Naive B cell (primary cell): ENCODE results near the gene ETS1. TPM values are rescaled to one million over a fixed set of nuclear protein-coding genes. Genes with fewer than 3 reads are reported as not detected.
"Not testable (repeated sequence)": the region's sequence is repeated elsewhere in the genome, so short reads cannot be mapped to it uniquely, and the experiment has no call there.

Experiments used
- ATAC-seq, 2 donors: fragments of 150-1000 bp; cut with Tn5 transposase; 2 replicates each; pipeline ENCODE4 v1.10.0; 2021; ENCODE audit warnings: low read depth in 2 of 2, mild to moderate bottlenecking in 2 of 2, moderate library complexity in 2 of 2
- DNase-seq: peaks from one replicate; pipeline ENCODE4 v3.0.0; 2022
- H3K27ac Mint-ChIP-seq, 6 donors: one replicate each; pipeline ENCODE4 v1.8.0; 2020 to 2022; ENCODE audit warnings: mild to moderate bottlenecking in 6 of 6, mixed read lengths in 6 of 6, moderate library complexity in 5 of 6, inconsistent platforms in 2 of 6
- H3K27me3 Mint-ChIP-seq, 3 donors: one replicate each; pipeline ENCODE4 v1.8.0; 2021 to 2022; ENCODE audit warnings: mixed read lengths in 3 of 3, mild to moderate bottlenecking in 1 of 3
- H3K36me3 Mint-ChIP-seq, 2 donors: one replicate each; pipeline ENCODE4 v1.8.0; 2020 to 2022; ENCODE audit warnings: mixed read lengths in 2 of 2, inconsistent platforms in 1 of 2, mild to moderate bottlenecking in 1 of 2
- H3K4me1 Mint-ChIP-seq, 3 donors: one replicate each; pipeline ENCODE4 v1.8.0; 2020 to 2022; ENCODE audit warnings: mixed read lengths in 3 of 3, inconsistent platforms in 1 of 3, mild to moderate bottlenecking in 1 of 3, moderate library complexity in 1 of 3
- H3K4me3 Mint-ChIP-seq, 8 donors: one replicate each; pipeline ENCODE4 v1.8.0; 2020 to 2022; ENCODE audit warnings: mild to moderate bottlenecking in 8 of 8, mixed read lengths in 8 of 8, moderate library complexity in 8 of 8, inconsistent platforms in 2 of 8
- H3K9me3 Mint-ChIP-seq, 7 donors: one replicate each; pipeline ENCODE4 v1.8.0; 2020 to 2022; ENCODE audit warnings: mixed read lengths in 7 of 7, mild to moderate bottlenecking in 5 of 7, inconsistent platforms in 2 of 7, moderate library complexity in 1 of 7
- polyA plus RNA-seq, 6 donors: library from polyadenylated mRNA; unstranded; fragments of 300-500 nt; fragmentation: Illumina TruSeq; gene quantifications; one replicate each; pipeline ENCODE4 v1.2.3, GENCODE V29; 2021; ENCODE audit warnings: low read depth in 6 of 6

The ETS1 gene
- polyA plus RNA-seq, 6 donors from 2014 or later = 205 to 278 (median 247) TPM

DNA sequence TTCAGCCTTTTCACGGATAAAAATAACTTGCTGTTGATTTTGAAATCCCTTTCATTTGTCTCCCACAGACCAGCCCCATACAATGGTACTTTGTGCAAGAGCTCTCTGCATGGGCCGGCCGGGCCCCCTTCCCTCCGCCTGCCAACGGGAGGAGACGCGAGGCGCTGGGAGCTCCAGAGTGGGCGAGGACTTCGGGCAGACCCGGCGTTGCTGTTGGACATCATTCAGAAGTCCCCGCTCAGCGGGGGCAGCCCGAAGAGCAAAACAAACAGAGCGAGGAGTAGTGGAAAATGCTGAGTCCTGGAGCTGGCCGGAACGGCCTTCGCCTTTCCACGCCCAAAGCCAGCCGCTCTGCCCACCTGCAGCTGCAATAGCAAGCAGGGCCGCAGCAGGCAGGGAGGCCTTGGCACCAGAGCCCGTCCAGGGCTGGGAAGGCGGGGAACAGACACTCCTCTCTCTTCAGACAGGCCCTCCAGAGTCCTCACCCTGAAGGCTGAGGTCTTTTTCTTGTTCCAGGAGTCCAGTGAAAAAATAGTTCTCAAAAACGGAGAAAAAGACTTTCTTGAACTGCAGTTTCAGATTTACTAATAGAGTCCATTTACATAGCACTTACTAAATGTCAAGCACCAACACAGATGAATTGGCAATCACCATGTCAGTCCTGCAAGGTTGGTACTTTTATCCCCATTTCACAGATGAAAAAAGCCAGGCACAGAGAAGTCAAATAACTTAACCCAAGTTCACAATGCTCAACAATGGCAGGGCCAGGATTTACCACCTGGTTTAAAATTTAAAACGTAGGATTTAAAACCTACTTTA lies 135.5 kb downstream of the ETS1 start:
- Mint-ChIP-seq H3K9me3 (no peaks in the 10 kb centered on the region), H3K4me3 (peak overlapping the region in 1 of 8 donors; percentile 66), H3K36me3 (peaks cover 0 to 2% of the 10 kb centered on the region in 2 donors), H3K4me1 (peaks cover 32 to 47% (median 39%) of the 10 kb centered on the region in 3 donors), H3K27me3 (no peaks in the 10 kb centered on the region), H3K27ac (peak overlapping the region in 2 of 6 donors; percentile 29 to 52)
- ATAC-seq (no peak), DNase-seq (no peak)

DNA sequence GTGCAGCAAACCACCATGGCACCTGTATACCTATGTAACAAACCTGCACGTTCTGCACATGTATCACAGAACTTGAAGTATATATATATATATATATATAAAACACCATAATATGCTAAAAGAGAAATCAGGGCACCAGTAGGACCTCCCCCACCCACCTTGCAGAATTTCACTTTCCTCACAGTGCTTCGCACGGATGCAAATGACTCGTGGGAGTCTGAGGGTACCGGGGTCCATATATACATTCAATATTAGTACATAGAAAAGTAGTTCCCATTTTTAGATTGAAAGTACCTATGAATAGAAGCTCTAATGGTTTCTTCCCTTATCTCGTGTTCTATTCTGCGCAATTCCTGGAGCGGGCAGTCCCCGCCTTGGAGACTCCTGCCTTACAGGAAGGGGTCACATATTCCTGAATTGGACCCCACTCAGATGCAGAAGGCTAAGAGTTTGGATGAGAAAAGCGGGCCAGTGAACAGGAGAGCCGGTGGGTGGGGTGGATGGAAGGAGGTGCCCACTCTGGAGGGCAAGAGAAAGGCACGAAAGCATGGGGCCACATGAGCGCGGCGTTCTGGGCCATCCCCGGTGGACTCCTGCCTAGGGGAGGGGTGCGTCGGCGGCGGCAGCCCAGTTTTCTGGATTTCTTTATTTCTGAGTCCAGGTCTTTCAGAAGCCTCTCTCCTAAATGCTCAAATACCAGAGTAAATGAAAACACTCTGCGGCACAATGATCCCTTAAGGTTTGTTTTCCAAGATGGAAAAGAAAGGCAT lies 136.3 kb downstream of the ETS1 start:
- H3K36me3 Mint-ChIP-seq = no peaks in the 10 kb centered on the region
- peaks cover 0 to 2% (median 0%) of the 10 kb centered on the region in 7 donors for H3K9me3 Mint-ChIP-seq
- no peak for DNase-seq
- H3K4me3 Mint-ChIP-seq = peak overlapping the region in 2 of 8 donors; percentile 15 to 21
- peaks cover 32 to 42% (median 39%) of the 10 kb centered on the region in 3 donors for H3K4me1 Mint-ChIP-seq
- H3K27me3 Mint-ChIP-seq = no peaks in the 10 kb centered on the region
- peak overlapping the region in 3 of 6 donors; percentile 29 to 63 (median 62) for H3K27ac Mint-ChIP-seq
- ATAC-seq = no peak

DNA sequence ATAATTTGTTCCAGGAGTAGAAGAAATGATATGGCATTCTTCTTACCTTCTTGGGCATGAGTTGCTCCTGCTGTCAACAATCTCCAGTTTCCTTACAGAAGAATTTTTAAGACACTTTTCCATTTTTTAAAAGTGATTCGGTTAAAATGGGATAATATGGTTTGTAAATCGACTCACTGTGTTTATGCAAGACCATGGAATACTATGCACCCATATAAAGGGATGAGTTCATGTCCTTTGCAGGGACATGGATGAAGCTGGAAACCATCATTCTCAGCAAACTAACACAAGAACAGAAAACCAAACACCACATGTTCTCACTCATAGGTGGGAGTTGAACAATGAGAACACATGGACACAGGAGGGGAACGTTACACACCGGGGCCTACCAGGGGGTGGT lies 136.9 kb downstream of the ETS1 start:
- H3K27ac Mint-ChIP-seq = not testable (repeated sequence)

DNA sequence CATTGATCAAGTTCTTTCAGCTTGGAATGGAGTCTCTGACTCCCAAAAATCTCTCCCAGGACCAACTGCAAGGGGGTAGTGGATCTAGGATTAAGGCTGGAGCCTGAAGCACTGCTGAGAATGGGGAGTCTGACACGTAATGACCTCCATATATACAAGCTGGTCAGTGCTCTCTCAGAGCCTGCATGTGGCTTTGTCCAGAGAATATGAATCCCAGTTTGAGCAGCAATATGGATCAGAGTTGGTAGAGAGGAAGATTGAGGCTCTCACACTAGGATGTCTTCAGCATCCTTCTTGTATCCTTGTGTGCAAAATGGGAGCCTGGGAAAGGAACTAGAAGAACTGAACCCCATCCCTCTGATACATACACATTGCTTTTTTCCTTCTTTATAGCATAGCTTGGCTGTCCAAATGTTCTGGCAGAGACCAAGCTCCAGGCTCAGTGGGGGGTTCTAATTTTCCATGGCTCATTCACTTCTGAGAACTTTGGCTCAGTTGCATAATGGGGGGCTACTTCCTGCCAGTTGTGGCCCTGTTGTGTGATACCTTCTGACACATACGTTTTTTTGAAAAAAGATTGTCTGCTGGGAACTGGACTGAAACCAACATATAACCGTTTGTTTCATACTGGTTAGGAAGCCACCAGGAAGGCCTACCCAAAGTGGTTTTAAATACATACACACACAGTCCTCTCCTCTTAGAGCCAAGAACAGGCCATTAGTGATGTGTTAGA lies 138.2 kb downstream of the ETS1 start:
- H3K36me3 Mint-ChIP-seq = no peaks in the 10 kb centered on the region
- no peak for DNase-seq
- ATAC-seq = no peak
- H3K4me1 Mint-ChIP-seq = peaks cover 28 to 44% (median 34%) of the 10 kb centered on the region in 3 donors
- peak overlapping the region in 2 of 8 donors; percentile 38 to 57 for H3K4me3 Mint-ChIP-seq
- H3K9me3 Mint-ChIP-seq = peaks cover 0 to 11% (median 5%) of the 10 kb centered on the region in 7 donors
- peak overlapping the region in 3 of 6 donors; percentile 34 to 76 (median 53) for H3K27ac Mint-ChIP-seq
- no peaks in the 10 kb centered on the region for H3K27me3 Mint-ChIP-seq

More for the DNA sequence above, 136.9 kb downstream of the ETS1 start:
- not testable (repeated sequence) for H3K9me3 Mint-ChIP-seq, H3K27me3 Mint-ChIP-seq, H3K36me3 Mint-ChIP-seq, H3K4me3 Mint-ChIP-seq, ATAC-seq, DNase-seq
- H3K4me1 Mint-ChIP-seq = peaks cover 29 to 40% (median 38%) of the 10 kb centered on the region in 3 donors

DNA sequence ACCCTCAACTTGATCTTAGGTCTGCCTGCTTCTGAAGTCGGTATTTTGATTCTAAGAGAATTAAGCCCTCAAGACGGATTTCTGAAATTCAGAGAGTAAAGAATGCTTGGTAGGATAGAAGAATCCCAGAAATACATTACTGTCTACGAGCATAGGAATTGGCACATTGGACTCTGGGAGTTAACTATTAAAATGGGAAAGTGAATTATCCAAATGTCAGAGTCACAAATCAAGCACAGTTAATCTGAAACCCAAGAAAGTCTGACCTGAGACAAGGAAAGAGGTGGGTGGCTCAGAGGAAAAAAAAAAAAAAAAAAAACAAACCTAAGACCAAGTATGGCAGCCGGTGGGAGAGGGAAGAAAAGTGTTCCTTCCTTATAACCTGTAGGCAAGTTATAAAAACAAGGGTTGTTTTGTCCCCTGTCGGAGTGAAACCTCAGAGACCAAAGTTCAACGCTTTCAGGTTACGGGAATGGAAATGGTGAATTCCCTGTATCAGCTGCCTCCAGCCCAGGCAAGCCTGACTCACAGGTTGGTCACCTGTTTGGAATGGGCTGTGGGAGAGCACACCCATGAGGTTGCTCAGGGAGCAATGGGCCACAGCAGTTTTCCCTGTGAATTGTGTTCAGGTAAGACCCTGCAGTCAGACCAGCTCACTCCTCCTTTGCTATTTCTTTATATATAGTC lies 139.0 kb downstream of the ETS1 start:
- Mint-ChIP-seq H3K4me1 (peaks cover 21 to 41% (median 28%) of the 10 kb centered on the region in 3 donors), H3K27me3 (no peaks in the 10 kb centered on the region)

DNA sequence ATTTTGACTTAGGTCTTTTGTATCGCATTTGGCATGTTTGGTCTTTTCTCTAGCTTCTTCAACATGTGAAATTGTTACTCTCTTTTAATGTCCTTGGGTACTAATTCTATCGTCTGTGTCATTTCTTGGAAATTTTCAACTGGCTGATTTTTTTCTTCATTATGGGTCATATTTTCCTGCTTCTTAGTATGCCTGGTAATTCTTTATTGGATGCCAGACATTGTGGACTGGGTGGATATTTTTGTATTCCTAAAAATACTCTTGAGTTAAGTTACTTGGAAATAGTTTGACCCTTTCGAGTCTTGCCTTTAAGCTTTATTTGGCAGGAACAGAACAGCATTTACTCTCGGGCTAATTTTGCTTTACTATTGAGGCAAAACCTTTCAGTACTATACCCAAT lies 140.1 kb downstream of the ETS1 start:
- Mint-ChIP-seq H3K36me3 (no peaks in the 10 kb centered on the region), H3K27ac (no peak overlapping the region)

More for the DNA sequence above, 139.0 kb downstream of the ETS1 start:
- no peak for DNase-seq
- H3K27ac Mint-ChIP-seq = peak overlapping the region in 2 of 6 donors; percentile 34 to 53
- no peaks in the 10 kb centered on the region for H3K36me3 Mint-ChIP-seq
- no peak overlapping the region for H3K4me3 Mint-ChIP-seq
- peaks cover 0 to 11% (median 5%) of the 10 kb centered on the region in 7 donors for H3K9me3 Mint-ChIP-seq
- ATAC-seq = no peak

DNA sequence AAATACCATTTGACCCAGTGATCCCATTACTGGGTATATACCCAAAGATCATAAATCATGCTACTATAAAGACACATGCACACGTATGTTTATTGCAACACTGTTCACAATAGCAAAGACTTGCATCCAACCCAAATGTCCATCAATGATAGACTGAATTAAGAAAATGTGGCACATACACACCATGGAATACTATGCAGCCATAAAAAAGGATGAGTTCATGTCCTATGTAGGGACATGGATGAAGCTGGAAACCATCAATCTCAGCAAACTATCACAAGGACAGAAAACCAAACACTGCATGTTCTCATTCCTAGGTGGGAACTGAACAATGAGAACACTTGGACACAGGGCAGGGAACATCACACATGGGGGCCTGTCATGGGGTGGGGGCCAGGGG lies 141.4 kb downstream of the ETS1 start:
- not testable (repeated sequence) for DNase-seq, ATAC-seq, H3K36me3 Mint-ChIP-seq, H3K27ac Mint-ChIP-seq, H3K27me3 Mint-ChIP-seq, H3K4me3 Mint-ChIP-seq
- Mint-ChIP-seq H3K9me3 (peaks cover 0 to 15% (median 5%) of the 10 kb centered on the region in 7 donors), H3K4me1 (peaks cover 11 to 37% (median 16%) of the 10 kb centered on the region in 3 donors)

More for the DNA sequence above, 140.1 kb downstream of the ETS1 start:
- Mint-ChIP-seq H3K9me3 (peaks cover 0 to 11% (median 5%) of the 10 kb centered on the region in 7 donors), H3K4me3 (no peak overlapping the region), H3K4me1 (peaks cover 12 to 39% (median 18%) of the 10 kb centered on the region in 3 donors), H3K27me3 (no peaks in the 10 kb centered on the region)
- no peak for ATAC-seq
- no peak for DNase-seq

DNA sequence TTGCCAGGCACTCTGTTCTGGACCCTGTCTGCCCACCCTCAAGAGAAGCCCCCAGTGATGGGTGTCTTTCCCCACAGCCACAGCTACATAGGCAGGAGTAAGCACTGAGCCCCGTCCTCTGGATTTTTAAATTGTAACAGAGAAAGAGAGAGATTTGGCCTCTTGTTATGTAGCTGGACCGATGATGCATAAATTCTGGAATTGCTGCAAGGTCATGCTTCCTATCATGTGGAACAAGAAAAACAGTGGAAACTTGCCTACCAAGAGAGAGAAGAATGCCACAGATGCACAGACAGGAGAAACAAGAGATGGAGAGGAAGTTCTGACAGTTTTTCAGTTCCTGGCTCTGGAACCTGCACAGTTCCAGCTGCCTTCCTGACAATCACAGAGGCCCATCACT lies 150.2 kb downstream of the ETS1 start:
- Mint-ChIP-seq H3K27ac (peak overlapping the region in 2 of 6 donors; percentile 24 to 63), H3K27me3 (no peaks in the 10 kb centered on the region), H3K36me3 (no peaks in the 10 kb centered on the region), H3K4me3 (no peak overlapping the region), H3K9me3 (peaks cover 0 to 5% (median 3%) of the 10 kb centered on the region in 7 donors), H3K4me1 (peaks cover 12 to 18% (median 12%) of the 10 kb centered on the region in 3 donors)
- DNase-seq = no peak
- ATAC-seq = no peak

DNA sequence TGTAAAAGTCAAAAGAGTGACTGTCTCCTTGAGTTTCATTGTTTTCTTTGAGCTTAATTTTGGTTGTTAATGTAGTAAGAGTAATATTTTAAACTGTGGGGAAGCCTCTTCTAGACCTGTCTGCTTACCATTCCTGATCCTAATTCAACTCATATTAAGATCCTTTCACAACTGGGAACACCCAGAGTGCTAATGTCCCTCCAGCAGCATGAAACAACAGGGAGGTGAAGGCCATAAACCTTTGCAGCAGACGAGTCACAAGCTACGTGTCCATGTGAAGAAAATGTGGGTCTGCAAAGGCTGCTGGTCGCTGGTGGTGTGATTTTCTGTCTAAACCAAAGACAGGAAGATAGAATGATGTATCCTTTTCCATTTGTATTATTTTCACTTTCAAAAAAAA lies 152.5 kb downstream of the ETS1 start:
- no peak for DNase-seq
- Mint-ChIP-seq H3K4me3 (no peak overlapping the region), H3K27me3 (no peaks in the 10 kb centered on the region), H3K36me3 (no peaks in the 10 kb centered on the region), H3K9me3 (peaks cover 0 to 2% (median 0%) of the 10 kb centered on the region in 7 donors), H3K27ac (no peak overlapping the region), H3K4me1 (peaks cover 7 to 13% (median 11%) of the 10 kb centered on the region in 3 donors)
- no peak for ATAC-seq

DNA sequence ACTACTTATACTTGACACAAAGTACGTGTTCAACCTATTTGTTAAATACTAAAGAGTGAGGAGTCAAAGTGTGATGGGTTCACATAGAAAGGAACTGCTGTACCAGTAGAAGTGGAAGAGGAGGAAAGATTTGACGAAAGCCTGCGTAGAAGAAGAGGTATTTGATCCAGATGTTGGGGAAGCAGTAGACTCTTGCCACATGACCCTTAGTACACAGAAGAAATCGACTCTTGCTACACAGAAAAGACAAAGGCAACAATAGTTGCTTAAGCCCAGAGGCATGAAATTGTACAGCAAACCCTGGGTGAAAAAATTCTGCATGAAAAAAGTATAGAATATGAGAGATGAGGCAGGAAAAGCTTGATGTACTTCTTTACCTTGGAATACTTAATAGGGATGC lies 152.9 kb downstream of the ETS1 start:
- H3K27me3 Mint-ChIP-seq = no peaks in the 10 kb centered on the region
- peak overlapping the region in 1 of 6 donors; percentile 63 for H3K27ac Mint-ChIP-seq
- peaks cover 7 to 13% (median 11%) of the 10 kb centered on the region in 3 donors for H3K4me1 Mint-ChIP-seq
- no peak overlapping the region for H3K4me3 Mint-ChIP-seq
- H3K36me3 Mint-ChIP-seq = no peaks in the 10 kb centered on the region
- no peak for DNase-seq
- ATAC-seq = no peak
- peaks cover 0 to 2% (median 0%) of the 10 kb centered on the region in 7 donors for H3K9me3 Mint-ChIP-seq

DNA sequence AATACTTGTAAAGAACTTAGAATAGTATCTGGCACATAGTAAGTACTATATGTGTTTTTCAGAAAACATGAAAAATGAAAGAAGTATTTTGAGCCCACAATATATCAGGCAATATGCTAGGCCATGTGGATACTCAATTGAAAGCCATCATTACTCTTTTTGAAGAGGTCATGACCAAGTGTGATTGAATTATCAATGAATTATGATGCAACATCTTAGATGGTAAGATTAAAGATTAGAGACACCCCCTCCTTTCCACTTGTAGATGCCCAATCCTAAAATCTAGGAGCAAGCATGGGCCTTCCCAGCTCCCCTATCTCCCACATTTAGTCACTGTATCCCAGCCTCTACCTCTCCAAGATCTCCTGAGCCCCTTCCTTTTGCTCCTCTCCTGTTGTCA lies 154.4 kb downstream of the ETS1 start:
- no peak overlapping the region for H3K4me3 Mint-ChIP-seq

DNA sequence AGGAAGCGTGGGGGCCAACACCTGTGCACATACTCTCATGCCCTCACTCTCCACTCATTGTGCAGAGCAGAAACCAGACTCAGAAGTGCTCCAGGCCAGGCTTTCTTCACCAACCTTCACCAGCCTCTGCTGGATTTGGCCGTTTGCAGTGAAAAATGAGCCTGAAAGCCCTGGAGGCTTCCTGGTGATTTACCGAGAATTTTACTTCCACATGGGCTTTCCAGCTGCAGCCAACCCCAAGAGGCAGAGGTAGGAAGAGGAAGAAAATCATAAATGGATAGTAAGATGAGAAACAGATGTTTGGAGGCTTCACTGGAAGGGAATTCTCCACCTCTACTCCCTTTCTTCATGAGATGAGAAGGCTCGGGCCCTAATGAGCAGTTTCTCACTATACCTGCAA lies 155.4 kb downstream of the ETS1 start:
- H3K27me3 Mint-ChIP-seq = no peaks in the 10 kb centered on the region
- H3K27ac Mint-ChIP-seq = no peak overlapping the region
- H3K9me3 Mint-ChIP-seq = peaks cover 0 to 6% (median 0%) of the 10 kb centered on the region in 7 donors
- no peak for ATAC-seq
- no peaks in the 10 kb centered on the region for H3K36me3 Mint-ChIP-seq
- no peak for DNase-seq
- no peak overlapping the region for H3K4me3 Mint-ChIP-seq
- peaks cover 4 to 9% (median 8%) of the 10 kb centered on the region in 3 donors for H3K4me1 Mint-ChIP-seq

More for the DNA sequence above, 154.4 kb downstream of the ETS1 start:
- Mint-ChIP-seq H3K36me3 (no peaks in the 10 kb centered on the region), H3K9me3 (peaks cover 0 to 3% (median 0%) of the 10 kb centered on the region in 7 donors), H3K27ac (peak overlapping the region in 1 of 6 donors; percentile 42), H3K27me3 (no peaks in the 10 kb centered on the region), H3K4me1 (peaks cover 7 to 14% (median 13%) of the 10 kb centered on the region in 3 donors)
- no peak for DNase-seq
- no peak for ATAC-seq
